UCSD-AML1 (cell line): ENCODE data around the gene BIRC3.

ENCODE experiments used
- DNase-seq: peaks from one replicate; lab custom pipeline; 2025; ENCODE audit not compliant: unreplicated experiment; lab: John Stamatoyannopoulos, UW

The BIRC3 gene

GRCh38 chr11:102317099-102317767 lies at the start of gene BIRC3:
Gene BIRC3 (plus strand): TSS chr11:102317484. CDS start chr11:102324510, 7,026 bp downstream.
- peak; percentile 85 for DNase-seq

GRCh38 chr11:102267609-102268008 lies 49.7 kb upstream of the BIRC3 start:
- no peak for DNase-seq

DNA sequence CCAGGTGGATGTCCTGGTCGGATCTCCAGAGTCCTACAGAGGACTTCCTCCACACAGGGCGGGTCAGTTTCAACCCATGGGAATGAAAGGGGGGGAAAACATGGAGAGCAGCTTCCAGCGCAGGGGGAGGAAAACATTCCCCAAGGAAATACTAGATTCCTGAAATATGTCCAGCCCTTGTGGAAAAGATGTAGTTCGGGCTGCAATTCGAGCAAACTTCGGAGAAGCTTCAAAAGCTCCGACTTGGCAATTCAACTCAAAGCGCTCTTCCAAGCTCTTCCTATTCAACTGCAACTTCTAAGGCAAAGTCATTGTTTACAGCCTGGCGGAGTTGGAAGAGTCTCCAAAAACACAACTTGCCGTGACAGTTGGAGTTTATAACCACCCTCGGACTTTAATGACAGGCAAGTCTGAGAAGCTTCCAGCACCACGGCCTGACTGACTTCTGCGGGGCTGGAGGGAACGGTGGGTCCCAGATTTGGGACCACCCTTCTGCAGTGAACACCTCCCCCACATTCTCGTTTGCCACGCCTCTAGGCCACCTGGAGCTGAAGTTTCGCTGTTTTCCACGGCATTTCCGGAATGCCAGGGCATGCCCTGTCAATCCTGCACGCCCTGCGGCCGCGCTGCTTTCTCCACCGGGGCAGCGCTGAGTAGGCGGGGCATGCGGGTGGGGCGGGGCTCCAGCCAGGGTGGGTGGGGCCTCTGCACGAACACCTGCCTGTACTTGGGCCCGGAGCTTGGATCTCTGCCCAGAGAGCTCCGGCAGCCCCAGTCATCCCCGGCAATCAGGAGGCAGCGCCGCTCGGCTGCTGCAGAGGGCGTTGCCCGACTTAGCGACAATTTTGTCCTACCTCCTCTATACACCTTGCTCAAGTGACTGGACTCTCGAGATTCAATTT lies 49.0 kb upstream of the BIRC3 start:
- peak; percentile 10 for DNase-seq

DNA sequence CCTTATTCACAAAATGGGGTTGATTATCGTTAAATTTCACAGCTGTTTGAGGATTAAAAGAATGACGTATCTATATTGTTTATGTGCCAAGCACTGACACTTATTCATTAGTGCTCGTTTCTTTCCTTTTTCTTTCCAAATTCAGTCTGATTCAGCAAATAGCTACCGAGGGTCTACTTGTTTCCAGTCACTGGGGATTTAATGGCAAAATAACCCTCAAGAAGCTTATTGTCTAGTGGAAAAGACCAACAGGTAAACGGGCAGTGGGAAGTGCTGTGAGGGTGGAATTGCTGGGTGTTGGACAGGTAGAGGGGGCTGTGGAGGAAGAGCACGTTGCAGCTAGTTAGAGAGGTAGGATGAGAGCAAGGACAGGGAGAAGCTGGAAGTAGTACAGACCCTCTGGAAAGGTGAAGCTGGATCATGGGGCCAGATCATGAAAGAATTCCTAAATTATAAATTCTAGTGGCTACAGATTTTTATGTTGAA lies 48.3 kb upstream of the BIRC3 start:
- DNase-seq, result no peak

GRCh38 chr11:102269927-102270326 lies 47.4 kb upstream of the BIRC3 start:
- DNase-seq, result no peak

DNA sequence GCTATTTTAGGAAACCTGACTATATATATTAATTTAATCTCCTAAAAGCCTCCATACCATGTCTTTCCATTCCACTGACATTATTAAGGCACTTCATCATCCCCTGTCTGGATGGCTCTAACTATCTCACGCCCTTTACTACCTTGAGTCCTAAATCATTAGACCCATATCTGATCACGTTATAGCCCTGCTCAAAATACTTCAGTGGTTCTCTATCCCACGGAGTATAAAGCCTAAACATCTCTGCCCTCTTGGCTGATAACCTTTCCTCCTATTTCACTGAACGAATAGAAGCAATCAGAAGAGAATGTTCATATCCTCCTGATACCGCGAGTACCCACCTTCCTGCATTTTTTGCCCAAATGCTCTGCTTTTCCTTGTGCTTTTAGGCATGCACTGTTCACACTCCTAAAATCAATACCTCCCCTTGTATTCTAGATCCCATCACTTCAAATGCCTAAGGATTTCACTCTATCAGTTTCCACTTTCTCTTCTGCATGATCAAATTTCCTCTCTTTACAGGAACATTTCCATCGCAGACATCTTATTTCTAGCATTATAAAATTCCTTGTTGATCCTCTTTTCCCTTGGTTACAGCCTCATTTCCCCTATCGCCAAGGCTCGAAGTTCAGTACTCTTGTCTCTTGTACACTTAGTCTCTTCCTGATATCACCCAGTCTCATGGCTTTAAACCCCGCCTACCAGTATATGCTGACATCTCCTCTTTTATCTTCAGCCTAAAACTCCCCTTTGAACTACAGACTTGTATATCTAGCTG lies 45.0 kb upstream of the BIRC3 start:
- no peak for DNase-seq

DNA sequence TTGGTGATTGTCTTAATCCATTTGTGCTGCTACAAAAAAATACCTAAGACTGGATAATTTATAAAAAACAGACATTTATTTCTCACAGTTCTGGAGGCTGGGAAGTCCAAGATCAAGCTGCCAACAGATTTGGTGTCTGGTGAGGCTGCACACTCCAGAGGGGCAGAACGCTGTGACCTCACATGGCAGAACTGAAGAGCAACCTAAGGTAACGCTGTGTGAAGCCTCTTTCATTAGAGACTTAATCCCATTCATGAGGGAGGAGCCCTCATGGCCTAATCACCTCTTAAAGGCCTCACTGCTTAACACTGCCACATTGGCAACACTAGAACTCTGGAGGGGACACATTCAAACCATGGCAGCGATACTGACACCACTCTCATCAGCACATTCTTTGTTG lies 42.7 kb upstream of the BIRC3 start:
- no peak for DNase-seq

- DNase-seq, result no peak
These were observed 40.9 kb upstream of the BIRC3 start for GRCh38 chr11:102276362-102276761.

GRCh38 chr11:102276783-102277182 lies 40.5 kb upstream of the BIRC3 start:
- DNase-seq, result no peak

- no peak for DNase-seq
These were observed 37.6 kb upstream of the BIRC3 start for GRCh38 chr11:102279641-102280170.

DNA sequence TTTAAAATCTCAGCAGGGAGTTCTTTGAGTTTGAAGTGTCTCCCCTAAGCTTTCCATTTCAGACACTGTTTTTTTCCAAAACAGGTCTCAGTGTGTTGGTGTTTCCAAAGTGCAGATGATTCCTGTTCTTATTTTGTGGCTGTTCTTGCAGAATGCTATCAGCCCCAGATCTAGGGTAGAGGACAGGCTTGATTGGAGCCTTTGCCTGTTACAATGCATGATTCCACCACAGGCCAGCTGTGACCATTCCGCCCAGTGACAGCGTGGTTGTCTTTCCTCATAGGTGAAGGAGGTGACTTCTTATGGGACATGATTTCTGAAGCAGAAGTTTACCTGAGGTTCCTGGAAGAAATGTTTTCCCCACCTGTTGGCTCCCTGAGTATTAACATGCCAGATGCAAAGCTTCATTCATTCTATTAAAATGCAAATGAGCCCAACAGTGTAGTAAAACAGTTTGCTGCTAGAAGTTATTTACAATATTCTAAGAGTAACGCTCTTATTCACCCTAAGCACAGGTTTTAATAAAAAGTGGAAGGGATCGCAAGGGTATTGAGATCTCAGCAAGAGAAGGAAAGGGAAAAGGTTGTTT lies 36.9 kb upstream of the BIRC3 start:
- DNase-seq, result no peak

DNA sequence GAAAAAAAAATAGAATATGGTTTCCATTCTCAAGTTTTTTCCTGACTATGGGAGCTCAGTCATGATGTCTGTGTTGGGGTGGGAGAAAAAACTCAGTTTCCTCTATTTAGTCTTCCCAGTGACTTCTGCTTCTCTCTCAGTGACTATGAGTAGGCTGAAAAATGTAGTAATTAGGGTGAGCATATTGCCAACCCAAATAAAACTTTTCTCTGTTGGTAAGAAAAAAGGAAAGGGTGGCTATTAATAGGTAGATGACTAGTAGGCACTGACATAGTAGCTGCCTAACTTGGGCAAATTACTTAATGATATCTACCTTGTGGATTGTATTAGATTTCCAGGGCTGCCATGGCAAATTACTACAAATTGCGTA lies 34.2 kb upstream of the BIRC3 start:
- DNase-seq, result no peak

DNA sequence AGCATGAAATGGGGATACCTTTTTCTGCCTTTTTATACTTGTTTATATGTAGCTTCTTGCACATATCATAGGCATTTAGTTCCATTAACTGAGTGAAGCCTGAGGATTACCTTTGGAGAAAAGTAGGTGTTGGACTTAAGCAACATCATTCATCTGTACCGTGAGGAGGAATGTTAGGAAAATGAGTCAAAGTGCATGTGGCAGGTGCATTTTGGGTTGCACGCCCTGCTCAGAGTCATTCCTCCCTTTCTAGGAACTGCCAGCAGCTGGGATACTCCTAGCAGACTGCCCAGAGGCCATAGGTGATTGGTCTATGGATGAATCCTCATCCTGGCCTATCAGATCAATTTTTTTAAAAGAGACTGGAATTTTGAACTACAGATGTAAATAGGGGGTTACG lies 33.3 kb upstream of the BIRC3 start:
- no peak for DNase-seq

DNA sequence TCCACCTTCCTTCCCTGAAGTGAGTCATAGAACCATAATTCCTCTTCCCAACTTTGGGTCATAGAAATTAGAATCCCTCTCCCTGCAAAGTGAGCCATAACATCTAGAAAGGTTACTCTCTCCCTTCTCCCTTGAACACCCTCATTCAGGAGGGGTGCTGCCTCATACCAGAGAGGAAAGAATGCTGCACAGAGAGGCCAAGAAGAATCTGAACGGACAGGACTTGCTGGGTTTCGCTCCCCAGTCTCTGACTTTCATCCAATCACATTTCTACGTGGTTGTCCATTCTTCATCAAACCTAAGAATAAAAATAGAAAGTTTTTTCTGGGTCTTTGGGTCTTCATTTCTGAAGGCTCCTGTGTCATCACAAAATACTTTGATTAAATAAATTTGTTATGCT lies 31.0 kb upstream of the BIRC3 start:
- DNase-seq, result no peak

GRCh38 chr11:102287964-102288724 lies 29.1 kb upstream of the BIRC3 start:
- peak; percentile 14 for DNase-seq

DNA sequence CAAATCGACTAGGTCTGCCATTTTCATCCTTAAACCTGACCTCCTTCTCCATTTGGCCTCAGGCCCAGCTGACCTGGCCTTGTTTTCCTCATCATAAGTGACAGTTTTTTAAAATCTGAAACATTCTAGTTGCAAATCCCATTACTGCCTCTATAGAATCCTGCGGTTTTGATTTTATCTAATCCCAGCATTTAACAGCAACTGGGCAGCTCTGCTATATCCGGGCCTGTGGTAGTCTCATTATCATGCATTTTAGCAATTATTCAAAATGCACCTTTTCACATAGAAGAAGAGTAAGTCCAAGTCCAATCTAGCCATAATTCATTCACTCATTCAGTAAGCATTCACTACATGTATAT lies 28.6 kb upstream of the BIRC3 start:
- no peak for DNase-seq

DNA sequence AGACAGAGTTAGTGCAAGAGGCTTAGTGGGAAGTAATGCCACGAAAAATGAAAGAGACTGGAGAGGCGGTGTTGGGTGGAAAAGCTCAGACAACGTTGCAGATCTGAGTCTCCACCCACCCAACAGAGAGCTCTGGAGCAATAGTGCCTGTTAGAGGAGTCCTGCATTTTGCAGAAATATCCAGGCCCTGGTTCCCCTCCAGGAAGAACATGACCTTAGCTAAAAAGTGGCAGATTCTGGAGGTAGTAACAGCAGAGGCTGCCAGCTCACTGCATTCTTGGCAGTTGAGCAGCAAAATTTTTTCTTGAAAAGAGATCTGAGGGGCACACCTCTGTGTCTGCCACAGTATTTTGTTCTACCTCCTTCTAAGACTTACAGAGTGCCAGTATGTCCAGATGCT lies 27.7 kb upstream of the BIRC3 start:
- DNase-seq, result no peak

DNA sequence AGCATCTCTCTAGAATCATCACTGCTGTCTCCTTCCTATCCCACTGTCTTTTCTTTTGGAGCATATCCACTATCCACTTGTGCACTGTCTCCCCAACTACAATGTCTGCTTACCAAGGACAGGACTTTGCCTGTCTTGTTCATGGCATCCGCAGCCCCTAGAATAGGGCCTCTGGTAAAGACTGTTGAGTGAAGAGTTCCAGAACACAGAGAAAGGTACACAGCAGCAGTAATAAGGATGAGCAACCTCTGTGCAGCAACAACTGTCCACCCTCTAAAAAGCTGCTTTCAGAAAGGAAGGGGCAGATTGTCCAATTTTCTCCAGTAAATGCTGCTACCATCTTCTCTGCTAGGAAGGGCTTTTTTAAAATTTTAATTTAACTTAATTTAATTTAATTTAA lies 25.5 kb upstream of the BIRC3 start:
- no peak for DNase-seq

DNA sequence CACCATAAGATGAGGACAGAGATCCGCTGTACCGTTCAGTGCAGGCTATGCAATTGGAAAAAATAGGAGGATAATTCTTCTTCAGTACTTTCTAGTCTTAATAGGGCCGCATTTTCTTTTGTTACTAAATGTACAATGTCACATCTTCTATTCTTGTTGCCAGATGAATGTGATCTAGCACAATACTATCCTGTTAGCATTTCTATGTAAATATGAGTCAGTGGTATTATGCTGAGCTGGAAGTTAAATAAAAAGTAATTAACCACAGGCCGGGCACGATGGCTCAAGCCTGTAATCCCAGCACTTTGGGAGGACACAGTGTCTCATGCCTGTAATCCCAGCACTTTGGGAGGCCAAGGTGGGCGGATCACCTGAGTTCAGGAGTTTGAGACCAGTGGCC lies 24.4 kb upstream of the BIRC3 start:
- no peak for DNase-seq

- no peak for DNase-seq
These were observed 23.2 kb upstream of the BIRC3 start for GRCh38 chr11:102293873-102294601.
